NCI-H1092 treated with DMSO at 0.1 percent for 48 hours (cell line): ENCODE data around the gene ISG20L2.
A peak's percentile ranks its signal among the peaks of the same experiment; 100 is the strongest.

Experiments used
- DNase-seq: peaks from one replicate; lab custom pipeline; 2025; lab: John Stamatoyannopoulos, UW

The ISG20L2 gene

DNA sequence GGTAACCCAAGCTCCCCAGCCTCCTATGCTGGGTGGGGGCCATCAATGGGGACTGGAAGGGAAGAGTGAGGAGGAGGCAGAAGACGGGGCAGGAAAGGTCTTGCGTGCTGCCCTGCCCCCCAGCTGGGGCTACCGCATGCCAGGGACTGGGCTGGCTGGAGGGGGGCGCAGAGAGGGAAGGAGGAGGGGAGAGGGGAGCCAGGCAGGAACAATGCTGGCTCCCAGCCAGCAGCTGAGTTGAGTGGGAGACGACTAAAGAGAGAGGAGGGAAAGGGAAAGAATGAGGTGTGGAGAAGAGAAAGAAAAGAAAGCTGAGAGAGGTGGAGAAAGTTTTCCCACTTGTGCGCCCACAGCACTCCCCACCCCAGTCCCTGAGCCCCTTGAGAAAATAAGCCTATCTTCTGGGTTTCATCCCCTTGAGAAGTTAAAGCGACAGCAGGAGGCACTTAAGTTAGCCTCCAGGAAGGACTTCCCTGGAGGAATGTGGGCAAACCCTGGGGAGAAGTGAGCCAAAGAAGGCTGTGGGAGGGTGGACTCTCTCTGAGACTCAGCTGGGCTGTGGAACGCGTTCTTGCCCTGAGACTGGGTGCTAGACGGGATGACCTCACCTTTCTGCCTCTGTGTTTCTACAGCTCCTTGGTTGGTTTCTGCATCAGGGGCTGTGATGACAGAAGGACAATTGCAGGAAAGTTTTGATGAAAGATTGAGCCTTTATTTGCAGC is 38.5 kb downstream of the ISG20L2 start:
- DNase-seq = no peak

DNA sequence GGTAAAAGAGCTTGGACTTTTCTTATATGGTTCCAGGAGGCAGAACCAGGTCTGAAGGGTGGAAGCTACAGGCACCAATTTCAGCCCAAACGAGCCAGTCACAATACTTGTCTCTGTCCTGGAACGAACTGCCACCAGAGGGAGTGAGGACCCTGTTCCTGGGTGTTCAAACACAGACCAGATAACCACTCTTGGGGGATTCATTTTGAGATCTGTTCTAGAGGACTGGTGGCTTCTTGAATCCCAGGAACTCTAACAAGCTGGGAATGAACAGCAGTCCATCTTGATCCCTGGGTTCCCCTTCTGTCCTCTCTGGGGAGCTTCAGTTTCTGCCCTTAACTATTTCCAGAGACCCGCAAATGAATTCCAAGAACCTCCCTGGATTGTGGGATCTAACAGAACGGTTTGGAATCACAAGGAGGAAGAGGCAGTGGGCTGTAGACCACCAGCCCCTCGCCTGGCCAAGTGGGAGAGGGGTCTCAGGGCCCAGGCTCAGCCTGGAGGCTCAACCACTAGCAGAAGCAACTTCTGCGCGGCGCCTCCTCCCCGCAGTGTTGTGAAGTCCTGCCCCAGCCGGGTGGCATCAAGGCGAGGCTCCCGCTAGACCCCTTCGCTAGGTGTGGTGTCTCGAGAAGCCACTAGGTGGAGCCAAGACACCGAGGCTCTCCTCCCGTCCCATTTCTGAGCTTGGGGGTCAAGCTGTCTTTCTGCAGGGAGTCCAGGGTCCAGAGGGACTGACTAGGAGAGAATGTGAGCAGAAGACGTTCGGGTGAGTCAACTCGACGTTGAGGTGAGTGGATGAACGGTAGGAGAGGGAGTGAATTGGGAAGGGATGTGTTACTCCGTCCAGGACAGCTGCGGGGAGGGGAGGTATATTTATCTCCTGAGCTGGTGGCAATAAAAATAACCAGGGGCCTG is 39.3 kb downstream of the ISG20L2 start:
- peak; percentile 71 for DNase-seq

DNA sequence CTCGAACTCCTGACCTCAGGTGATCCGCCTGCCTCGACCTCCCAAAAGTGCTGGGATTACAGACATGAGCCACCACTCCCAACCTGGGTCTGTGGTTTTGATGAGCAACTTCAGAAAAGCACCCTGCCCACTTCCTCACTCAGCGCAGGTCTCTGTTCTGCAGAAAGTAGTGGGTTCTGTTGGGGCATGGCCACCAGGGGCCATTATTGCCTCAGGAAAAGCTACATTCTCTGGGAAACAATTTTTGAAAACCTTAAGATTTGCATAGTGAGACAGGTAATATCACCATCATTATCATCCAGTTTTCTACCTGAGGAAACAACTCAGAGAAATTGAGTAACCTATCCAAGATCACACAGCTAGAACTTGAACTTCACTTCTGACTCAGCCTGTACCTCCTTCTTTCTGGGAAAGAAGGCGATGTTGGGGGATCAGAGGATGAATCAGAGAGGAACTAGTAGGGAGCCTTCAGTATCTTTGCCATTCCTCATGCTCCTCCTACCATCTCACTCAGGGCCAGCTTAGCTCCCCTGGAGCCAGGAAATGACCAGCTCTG is 44.3 kb downstream of the ISG20L2 start:
- no peak for DNase-seq

DNA sequence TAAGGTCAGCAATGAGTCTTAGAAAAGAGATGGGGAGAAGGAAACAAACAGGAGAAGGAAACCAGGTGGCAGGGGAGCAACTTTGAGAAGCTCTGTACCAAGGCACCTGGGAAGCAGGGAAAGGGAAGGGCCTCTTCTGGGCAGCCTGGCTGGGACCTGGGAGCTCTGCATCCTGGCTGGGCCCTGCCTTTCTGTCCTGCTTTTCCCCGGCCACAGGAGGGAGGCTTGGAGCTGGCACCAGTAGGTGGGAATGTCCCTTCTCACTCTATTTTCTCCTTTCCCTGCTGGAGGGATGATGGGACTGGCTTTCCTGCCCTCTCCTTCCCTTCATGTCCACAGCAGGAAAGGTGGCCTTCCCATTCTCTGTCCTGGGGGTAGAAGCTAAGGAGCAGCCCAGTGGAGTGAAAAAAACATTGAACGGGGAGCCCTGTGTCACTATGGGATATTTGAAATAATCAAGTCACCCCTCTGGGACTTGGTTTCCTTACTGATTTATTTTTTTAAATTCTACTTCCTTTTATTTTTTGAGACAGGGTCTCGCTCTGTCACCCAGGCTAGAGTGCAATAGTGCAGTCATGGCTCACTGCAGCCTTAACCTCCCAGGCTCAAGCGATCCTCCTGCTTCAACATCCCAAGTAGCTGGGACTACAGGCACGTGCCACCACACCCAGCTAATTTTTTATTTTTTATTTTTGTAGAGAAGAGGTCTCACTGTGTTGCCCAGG is 46.2 kb downstream of the ISG20L2 start:
- no peak for DNase-seq

DNA sequence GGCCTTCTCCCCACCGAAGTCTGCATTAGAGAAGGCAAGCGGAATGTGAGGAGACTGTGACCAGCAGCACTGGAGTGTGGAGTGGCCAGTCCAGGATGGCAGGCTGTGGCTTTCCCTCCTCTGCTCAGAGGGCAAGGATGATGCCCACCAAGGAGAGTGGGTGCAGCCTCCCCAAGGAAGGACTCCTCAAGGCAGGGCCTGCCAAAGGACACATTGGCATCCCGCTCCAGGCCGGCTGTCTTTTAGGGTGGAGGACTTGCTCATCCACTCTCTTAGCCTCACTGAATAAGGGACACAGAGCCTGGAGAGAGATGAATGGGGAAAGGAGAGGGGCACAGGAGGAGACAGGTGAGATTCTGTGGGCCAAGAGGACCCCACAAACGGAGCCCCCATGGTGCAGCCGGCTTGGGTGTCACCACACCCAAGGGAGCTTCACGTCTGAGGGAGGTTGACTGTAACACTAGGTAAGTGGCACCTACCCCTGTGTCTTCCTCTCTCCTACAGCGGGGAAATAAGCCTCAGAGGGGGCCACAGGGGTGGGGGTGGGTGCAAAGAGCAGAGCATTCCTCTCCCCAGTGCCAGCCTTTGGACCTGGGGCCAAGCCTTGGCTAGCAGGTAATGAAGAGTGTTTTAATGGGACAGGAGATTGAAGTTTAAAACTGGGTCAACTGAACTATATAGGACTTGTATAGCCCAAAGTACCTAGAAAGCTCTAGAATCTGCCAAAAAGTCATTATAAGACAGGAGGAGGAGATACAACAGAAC is 47.2 kb downstream of the ISG20L2 start:
- no peak for DNase-seq

DNA sequence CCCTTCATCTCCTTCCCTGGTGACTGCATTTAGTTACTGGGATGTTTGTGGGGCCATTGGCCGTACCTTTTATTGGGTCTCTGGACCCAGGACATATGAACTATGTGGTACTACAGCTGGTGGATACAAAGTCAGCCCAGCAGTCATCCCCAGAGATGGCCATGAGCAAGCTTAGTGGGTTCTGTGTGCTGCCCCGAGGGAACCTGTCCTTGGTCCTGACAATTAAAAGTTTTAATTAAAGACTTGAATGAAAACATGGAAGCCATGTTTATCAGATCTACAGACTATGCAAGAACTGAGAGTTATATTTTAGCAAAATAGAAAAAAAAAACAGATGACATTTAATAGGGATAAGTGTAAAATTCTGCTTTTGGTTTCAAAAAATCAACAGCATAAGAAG is 48.5 kb downstream of the ISG20L2 start:
- DNase-seq = no peak

DNA sequence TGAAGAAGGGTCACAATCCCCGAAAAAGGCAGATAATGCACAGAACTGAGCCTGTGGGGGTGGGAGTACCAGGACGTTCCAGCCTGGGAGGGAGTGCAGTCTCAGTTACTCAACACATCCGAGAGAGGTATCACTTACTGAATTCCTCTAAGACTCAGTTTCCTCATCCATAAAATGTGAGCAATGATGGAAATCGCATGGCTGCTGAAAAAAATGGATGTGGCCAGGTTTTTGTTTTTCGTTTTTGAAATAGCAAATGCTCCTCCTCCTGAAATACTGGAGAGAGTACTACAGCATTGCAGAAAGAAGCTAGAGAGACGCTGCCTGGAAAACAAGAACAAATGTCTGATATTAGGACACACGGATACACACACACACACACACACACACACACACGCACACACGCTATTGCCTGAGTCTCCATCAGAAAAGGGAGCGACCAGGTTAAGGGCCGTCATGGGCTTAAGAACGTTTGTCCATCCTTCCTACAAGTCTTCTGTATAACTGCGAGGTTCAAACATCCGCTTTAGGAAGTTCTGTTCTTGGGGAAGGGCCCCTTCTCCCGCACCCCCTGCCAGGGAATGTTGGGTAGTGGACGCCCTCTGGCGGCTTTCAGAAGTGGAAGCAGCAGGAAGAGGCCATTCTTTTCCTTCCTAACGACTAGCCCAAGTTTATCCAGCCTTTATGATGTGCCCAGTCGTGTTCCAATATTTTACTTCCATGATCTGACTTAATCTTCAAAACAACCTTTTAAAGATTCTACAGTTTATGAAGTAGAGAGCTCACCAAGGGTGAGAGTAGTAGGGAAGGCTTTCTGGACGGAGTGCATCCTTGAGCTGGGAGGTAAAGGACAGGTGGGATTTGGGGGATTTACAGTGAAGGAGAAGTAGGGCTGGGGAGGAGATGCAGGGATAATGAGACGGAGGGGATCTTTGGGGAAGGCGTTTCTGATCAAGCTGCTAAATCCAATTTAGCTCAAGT is 50.7 kb downstream of the ISG20L2 start:
- peak; percentile 17 for DNase-seq

DNA sequence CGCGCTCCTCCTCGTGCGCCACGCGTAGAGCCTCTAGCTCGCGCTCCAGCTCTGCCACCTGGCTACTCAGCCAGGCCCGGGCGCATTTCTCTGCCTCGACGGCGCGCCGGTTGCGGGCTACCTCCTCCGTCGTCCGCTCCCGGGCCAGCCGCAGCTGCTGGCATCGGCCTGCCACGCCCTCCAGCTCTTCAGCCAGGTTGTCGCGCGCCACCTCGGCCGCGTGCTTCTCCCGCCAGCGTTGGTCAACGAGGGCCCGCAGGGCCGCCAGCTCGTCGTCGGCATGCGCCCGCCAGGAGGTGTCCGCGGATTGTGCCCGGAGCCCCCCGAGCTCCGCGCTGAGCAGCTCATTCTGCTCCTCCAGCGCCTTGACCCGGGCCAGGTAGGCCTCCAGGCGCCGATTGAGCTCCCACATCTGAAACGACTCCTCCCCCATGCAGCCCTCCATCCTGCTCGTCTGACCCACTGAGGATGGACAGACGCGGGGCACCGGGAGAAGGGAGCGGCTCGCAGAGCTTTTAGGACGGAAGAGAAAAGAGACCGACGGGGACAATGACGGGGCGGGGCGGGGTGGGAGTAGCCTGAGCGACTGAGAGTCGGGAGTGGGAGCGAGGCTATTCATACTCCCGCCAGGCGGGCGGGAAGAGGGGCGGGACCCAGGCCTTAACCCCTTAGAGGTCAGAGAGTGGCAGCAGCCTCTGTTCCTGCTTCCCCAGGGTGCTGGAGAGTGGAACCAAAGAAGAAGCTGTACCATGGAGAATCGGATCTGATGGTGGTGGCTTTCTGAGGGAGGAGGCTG is 51.5 kb downstream of the ISG20L2 start, which contains the start of gene NES:
Gene NES (minus strand): TSS at position 588 of the 796 bp plus-strand sequence. CDS start 143 bp downstream, at position 445.
- no peak for DNase-seq

DNA sequence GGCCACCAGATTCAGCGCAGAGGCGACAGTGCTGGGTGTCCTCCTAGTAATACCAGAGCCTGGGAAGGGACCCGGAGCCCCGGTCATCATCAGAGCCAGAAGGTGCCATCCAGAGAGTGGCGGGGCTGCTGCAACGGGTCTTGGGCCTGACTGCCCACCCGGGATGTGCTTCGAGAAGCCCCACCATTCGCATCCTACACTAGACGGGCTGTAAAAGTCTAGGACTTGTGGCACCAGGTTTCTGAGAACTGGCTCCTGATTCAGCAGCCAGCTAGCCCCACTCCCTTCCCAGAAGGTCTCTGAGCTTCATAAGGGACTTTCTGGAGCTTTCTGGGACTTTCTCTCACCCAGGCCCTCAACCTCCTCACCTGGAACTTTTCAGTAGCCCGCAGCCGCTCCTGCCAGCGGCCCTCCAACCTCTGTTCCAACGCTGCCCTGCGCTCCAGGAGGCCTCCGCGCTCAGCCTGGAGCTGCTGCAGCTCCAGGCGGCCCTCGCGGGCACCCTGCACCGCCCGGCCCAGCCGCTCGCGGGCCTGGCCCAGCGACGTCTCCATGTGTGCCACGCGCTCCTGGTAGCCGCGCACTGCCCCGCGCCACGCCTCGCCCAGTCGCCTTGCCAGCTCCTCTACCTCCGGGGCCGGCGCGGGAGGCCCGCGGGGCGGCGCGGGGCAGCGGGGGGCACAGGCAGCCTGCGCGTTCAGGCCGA is 52.3 kb downstream of the ISG20L2 start:
- no peak for DNase-seq

DNA sequence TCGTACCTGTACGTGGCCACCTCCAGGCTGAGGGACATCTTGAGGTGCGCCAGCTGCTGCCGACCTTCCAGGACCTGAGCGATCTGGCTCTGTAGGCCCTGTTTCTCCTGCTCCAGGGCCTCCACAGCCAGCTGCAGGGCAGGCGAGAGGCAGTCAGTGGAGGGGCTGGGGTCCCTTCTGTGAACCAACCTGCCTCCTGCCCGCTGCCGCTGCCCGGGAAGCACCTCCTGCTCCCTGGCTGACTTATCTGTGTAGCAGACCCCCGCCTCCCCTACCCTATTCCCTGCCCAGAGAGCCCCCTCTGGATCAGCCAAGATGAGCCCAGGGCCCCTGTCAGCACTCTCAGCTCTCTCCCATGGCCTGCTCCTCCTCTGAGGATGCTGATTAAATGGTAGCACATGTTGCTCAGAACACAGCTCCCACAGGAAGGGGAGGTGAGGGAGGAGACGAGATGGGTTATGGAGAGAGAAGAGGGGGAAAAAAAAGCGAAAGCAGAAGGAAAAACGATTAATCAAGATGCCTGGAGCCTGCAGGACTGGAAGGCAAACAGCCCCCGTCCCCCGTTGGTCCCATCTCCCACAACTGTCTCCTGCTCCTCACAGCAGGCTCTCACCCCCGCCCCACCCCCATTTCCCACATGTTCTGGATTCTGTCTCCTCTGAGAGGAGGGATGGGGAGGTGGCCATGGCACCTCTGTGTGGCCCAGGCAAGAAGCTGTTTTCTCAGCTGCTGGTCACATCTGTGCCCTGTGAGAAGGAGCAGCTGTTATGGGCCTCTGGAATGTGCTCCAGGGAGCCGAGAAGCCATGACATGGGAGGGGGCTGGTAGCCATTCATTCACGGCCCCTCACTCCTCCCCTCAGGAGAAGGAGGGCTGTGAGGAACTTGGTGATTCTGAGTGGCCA is 53.1 kb downstream of the ISG20L2 start:
- DNase-seq = no peak

DNA sequence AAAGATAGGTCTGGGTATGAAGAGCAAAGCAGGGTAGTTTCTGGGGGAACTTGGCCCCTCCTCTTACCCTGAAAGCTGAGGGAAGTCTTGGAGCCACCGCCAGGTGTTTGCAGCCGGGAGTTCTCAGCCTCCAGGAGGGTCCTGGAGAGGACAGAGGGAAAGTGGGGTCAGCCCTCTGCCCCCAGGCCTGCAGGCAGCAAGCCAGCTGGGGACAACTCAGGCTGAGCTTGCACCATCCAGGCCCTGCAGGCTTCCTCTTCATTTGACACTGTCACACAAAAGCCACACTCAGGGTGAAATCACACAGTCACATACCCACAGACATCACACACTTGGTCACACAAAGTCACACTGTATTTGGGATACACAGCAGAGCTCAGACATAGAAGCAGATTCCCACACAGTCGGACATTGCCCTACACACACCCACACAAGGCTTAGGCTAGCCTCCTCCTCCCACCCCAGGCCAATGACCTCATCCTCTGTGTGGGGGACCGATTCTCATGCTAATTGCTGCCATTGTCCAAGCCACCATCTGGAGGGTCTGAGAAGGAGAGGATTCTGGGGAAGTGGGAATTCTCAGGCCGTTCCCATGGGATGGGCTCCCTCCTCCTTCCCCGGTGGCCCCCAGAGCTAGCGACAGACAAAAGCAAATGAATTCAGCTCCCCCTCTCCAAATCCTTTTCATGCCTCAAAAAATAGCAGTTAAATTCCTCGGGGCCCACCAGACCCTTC is 55.0 kb downstream of the ISG20L2 start:
- no peak for DNase-seq
